OCI-LY7 (cell line): ENCODE results near the gene MRPL28. TPM values are rescaled to one million over a fixed set of nuclear protein-coding genes. Genes with fewer than 3 reads are reported as not detected.

Experiments
- total RNA-seq, 2 experiments: library from RNA; depleted of rRNA in 1 of 2; stranded (reverse); fragments of >200 nt in 1 of 2; shearing (Covaris generic) in 1 of 2; gene quantifications; 2 replicates each; pipeline ENCODE4 v1.2.3, GENCODE V29; 2014 to 2022

Gene MRPL28
- total RNA-seq, 2 experiments from 2014 or later, result 84.6 to 113 TPM

Other genes with a start within 250 kb of the MRPL28 start
- 12.8 and 14.2 TPM in 2 replicates for gene NPRL3, start 231.9 kb downstream of the MRPL28 start, total RNA-seq (2014; rRNA removed; shearing (Covaris generic))
- gene NPRL3, start 231.9 kb downstream of the MRPL28 start, total RNA-seq (2022), result 50.2 and 50.9 TPM in 2 replicates
- not detected in 2 replicates for gene HBZ, start 217.9 kb downstream of the MRPL28 start, total RNA-seq (2014; rRNA removed; shearing (Covaris generic))
- gene HBZ, start 217.9 kb downstream of the MRPL28 start, total RNA-seq (2022), result not detected in 2 replicates
- gene HBM, start 204.6 kb downstream of the MRPL28 start, total RNA-seq (2014; rRNA removed; shearing (Covaris generic)), result not detected in 2 replicates
- not detected in 2 replicates for gene HBM, start 204.6 kb downstream of the MRPL28 start, total RNA-seq (2022)
- not detected in 2 replicates for gene HBA2, start 197.7 kb downstream of the MRPL28 start, total RNA-seq (2014; rRNA removed; shearing (Covaris generic))
- not detected in 2 replicates for gene HBA2, start 197.7 kb downstream of the MRPL28 start, total RNA-seq (2022)
- not detected in 2 replicates for gene HBA1, start 193.9 kb downstream of the MRPL28 start, total RNA-seq (2014; rRNA removed; shearing (Covaris generic))
- not detected in 2 replicates for gene HBA1, start 193.9 kb downstream of the MRPL28 start, total RNA-seq (2022)
- gene HBQ1, start 190.1 kb downstream of the MRPL28 start, total RNA-seq (2014; rRNA removed; shearing (Covaris generic)), result not detected in 2 replicates
- not detected in 2 replicates for gene HBQ1, start 190.1 kb downstream of the MRPL28 start, total RNA-seq (2022)
- gene LUC7L, start 141.1 kb downstream of the MRPL28 start, total RNA-seq (2014; rRNA removed; shearing (Covaris generic)), result 90.5 and 92.6 TPM in 2 replicates
- gene LUC7L, start 141.1 kb downstream of the MRPL28 start, total RNA-seq (2022), result 81.4 and 90.6 TPM in 2 replicates
- gene FAM234A, start 135.7 kb downstream of the MRPL28 start, total RNA-seq (2014; rRNA removed; shearing (Covaris generic)), result 8.1 and 10.9 TPM in 2 replicates
- 26.8 and 30.1 TPM in 2 replicates for gene FAM234A, start 135.7 kb downstream of the MRPL28 start, total RNA-seq (2022)
- not detected in 2 replicates for gene RGS11, start 94.6 kb downstream of the MRPL28 start, total RNA-seq (2014; rRNA removed; shearing (Covaris generic))
- gene RGS11, start 94.6 kb downstream of the MRPL28 start, total RNA-seq (2022), result not detected in 2 replicates
- gene ARHGDIG, start 89.9 kb downstream of the MRPL28 start, total RNA-seq (2014; rRNA removed; shearing (Covaris generic)), result not detected in 2 replicates
- not detected in 2 replicates for gene ARHGDIG, start 89.9 kb downstream of the MRPL28 start, total RNA-seq (2022)
- gene PDIA2, start 87.4 kb downstream of the MRPL28 start, total RNA-seq (2014; rRNA removed; shearing (Covaris generic)), result not detected in 2 replicates
- gene PDIA2, start 87.4 kb downstream of the MRPL28 start, total RNA-seq (2022), result not detected in 2 replicates
- gene AXIN1, start 17.8 kb downstream of the MRPL28 start, total RNA-seq (2014; rRNA removed; shearing (Covaris generic)), result 30.3 and 30.6 TPM in 2 replicates
- 29.0 and 29.8 TPM in 2 replicates for gene AXIN1, start 17.8 kb downstream of the MRPL28 start, total RNA-seq (2022)
- 40.1 and 50.6 TPM in 2 replicates for gene PGAP6, start 11.4 kb upstream of the MRPL28 start, total RNA-seq (2014; rRNA removed; shearing (Covaris generic))
- 34.3 and 41.2 TPM in 2 replicates for gene PGAP6, start 11.4 kb upstream of the MRPL28 start, total RNA-seq (2022)
- gene NME4, start 26.7 kb upstream of the MRPL28 start, total RNA-seq (2014; rRNA removed; shearing (Covaris generic)), result 25.0 and 28.3 TPM in 2 replicates
- gene NME4, start 26.7 kb upstream of the MRPL28 start, total RNA-seq (2022), result 24.3 and 25.0 TPM in 2 replicates
- 7.5 and 8.0 TPM in 2 replicates for gene DECR2, start 31.3 kb upstream of the MRPL28 start, total RNA-seq (2014; rRNA removed; shearing (Covaris generic))
- 14.4 and 15.9 TPM in 2 replicates for gene DECR2, start 31.3 kb upstream of the MRPL28 start, total RNA-seq (2022)
- gene RAB11FIP3, start 55.1 kb upstream of the MRPL28 start, total RNA-seq (2014; rRNA removed; shearing (Covaris generic)), result 29.0 and 29.9 TPM in 2 replicates
- 47.5 and 51.2 TPM in 2 replicates for gene RAB11FIP3, start 55.1 kb upstream of the MRPL28 start, total RNA-seq (2022)
- 23.1 and 32.9 TPM in 2 replicates for gene CAPN15, start 157.2 kb upstream of the MRPL28 start, total RNA-seq (2014; rRNA removed; shearing (Covaris generic))
- 43.9 and 54.0 TPM in 2 replicates for gene CAPN15, start 157.2 kb upstream of the MRPL28 start, total RNA-seq (2022)
- gene PRR35, start 189.9 kb upstream of the MRPL28 start, total RNA-seq (2014; rRNA removed; shearing (Covaris generic)), result not detected in 2 replicates
- not detected in 2 replicates for gene PRR35, start 189.9 kb upstream of the MRPL28 start, total RNA-seq (2022)
- 3.7 and 4.2 TPM in 2 replicates for gene NHLRC4, start 196.5 kb upstream of the MRPL28 start, total RNA-seq (2014; rRNA removed; shearing (Covaris generic))
- gene NHLRC4, start 196.5 kb upstream of the MRPL28 start, total RNA-seq (2022), result 2.5 and 2.6 TPM in 2 replicates
- gene PIGQ, start 199.4 kb upstream of the MRPL28 start, total RNA-seq (2014; rRNA removed; shearing (Covaris generic)), result 32.3 and 39.0 TPM in 2 replicates
- 51.4 and 54.2 TPM in 2 replicates for gene PIGQ, start 199.4 kb upstream of the MRPL28 start, total RNA-seq (2022)
- 18.2 and 20.9 TPM in 2 replicates for gene RAB40C, start 219.5 kb upstream of the MRPL28 start, total RNA-seq (2014; rRNA removed; shearing (Covaris generic))
- gene RAB40C, start 219.5 kb upstream of the MRPL28 start, total RNA-seq (2022), result 18.3 and 19.3 TPM in 2 replicates